K562 (cell line): Measurements from ENCODE around the gene SPEM2. TPM values are rescaled to one million over a fixed set of nuclear protein-coding genes. Genes with fewer than 3 reads are reported as not detected.

Source experiments
- ATAC-seq: fragments of 200-7000 bp; cut with Tn5 transposase; 3 replicates; pipeline ENCODE4 v1.9.1; 2020; ENCODE audit warnings: moderate library complexity
- BruUV-seq: library from RNA; stranded (reverse); fragments of 400-500 nt; replicated peaks from 2 replicates; lab custom pipeline; 2021; lab: Mats Ljungman, UMichigan
- CTCF ChIA-PET: fragments of 300-600 bp; formaldehyde crosslinking; extraction: SDS; loops from one replicate; lab custom pipeline; 2021; ENCODE audit warnings: low intra/inter-chr PET ratio; lab: Yijun Ruan, JAX
- POLR2A ChIA-PET: fragments of 300-600, 350-650 bp; sonication (Branson Sonifier 250); formaldehyde crosslinking; extraction: SDS; loops from one replicate; lab custom pipeline; 2021; ENCODE audit warnings: antibody characterized with exemption, inconsistent platforms; lab: Yijun Ruan, JAX
- DNase-seq, 4 experiments: peaks; one replicate each; pipeline versions ENCODE4 v3.0.0 to v3.0.0-alpha.2; 2011 to 2018; ENCODE audit warnings: low spot score in 3 of 4, mixed read lengths in 3 of 4; ENCODE audit errors: extremely low read depth in 1 of 4
- FAIRE-seq: peaks from 2 replicates; lab custom pipeline; 2011; peaks lifted over from hg19 to GRCh38; lab: Jason Lieb, UNC
- H2AFZ ChIP-seq: 2 replicates; pipeline ENCODE4 v1.6.0; 2011; ENCODE audit warnings: low read depth, low read length, control low read depth, inconsistent platforms
- H3K27ac ChIP-seq: fragments of 200-600 bp; 3 replicates; pipeline ENCODE4 v1.8.0; 2011; ENCODE audit warnings: low read depth, mild to moderate bottlenecking, control low read depth, inconsistent platforms, low read length, moderate library complexity, mixed read lengths; ENCODE audit errors: extremely low read depth
- H3K27me3 ChIP-seq, 2 experiments: fragments of 300-600 bp in 1 of 2; 2 replicates in 1 of 2; 3 replicates in 1 of 2; pipeline versions ENCODE4 v1.6.0 to v1.8.0; 2011; ENCODE audit warnings: inconsistent platforms in 2 of 2, low read length in 2 of 2, mild to moderate bottlenecking in 1 of 2, mixed read lengths in 1 of 2, moderate library complexity in 1 of 2; ENCODE audit not compliant: control insufficient read depth in 2 of 2, insufficient read depth in 2 of 2
- H3K36me3 ChIP-seq: fragments of 300-600 bp; 3 replicates; pipeline ENCODE4 v1.8.0; 2011; ENCODE audit warnings: mild to moderate bottlenecking, low read length, inconsistent platforms; ENCODE audit not compliant: control insufficient read depth, insufficient read depth
- H3K4me1 ChIP-seq, 2 experiments: fragments of 200-600 bp in 1 of 2; replicated peaks in 1 of 2; 2 replicates in 1 of 2; 3 replicates in 1 of 2; pipeline versions ENCODE4 v1.5.1 to v1.8.0; 2011; ENCODE audit warnings: inconsistent platforms in 2 of 2, low read length in 2 of 2, mild to moderate bottlenecking in 1 of 2, mixed read lengths in 1 of 2, moderate library complexity in 1 of 2; ENCODE audit not compliant: control insufficient read depth in 2 of 2, insufficient read depth in 2 of 2
- H3K4me2 ChIP-seq: 2 replicates; pipeline ENCODE4 v1.6.1; 2011; ENCODE audit warnings: low read length, control low read depth, inconsistent platforms, mixed read lengths; ENCODE audit not compliant: insufficient read depth
- H3K4me3 ChIP-seq: fragments of 200-600 bp; sonication (generic), shearing (Covaris generic); 2 replicates; pipeline ENCODE4 v1.5.1; 2016; ENCODE audit warnings: control low read depth, inconsistent platforms
- H3K79me2 ChIP-seq: fragments of 200-600 bp; 3 replicates; pipeline ENCODE4 v1.8.0; 2011; ENCODE audit warnings: low read length, inconsistent platforms; ENCODE audit not compliant: control insufficient read depth, insufficient read depth
- H3K9ac ChIP-seq, 2 experiments: 2 replicates each; pipeline versions ENCODE4 v1.6.0 to v1.6.1; 2011; ENCODE audit warnings: low read depth in 2 of 2, low read length in 2 of 2, control low read depth in 1 of 2, inconsistent platforms in 1 of 2, mild to moderate bottlenecking in 1 of 2, mixed read lengths in 1 of 2; ENCODE audit not compliant: insufficient read depth in 1 of 2
- H3K9me1 ChIP-seq: one replicate; pipeline ENCODE4 v1.6.0; 2011; ENCODE audit warnings: inconsistent platforms, mild to moderate bottlenecking, low read length, moderate library complexity; ENCODE audit not compliant: control insufficient read depth, insufficient read depth
- H3K9me3 ChIP-seq: replicated peaks from 2 replicates; pipeline ENCODE4 v1.5.1; 2011; ENCODE audit warnings: low read depth, low read length, inconsistent platforms; ENCODE audit not compliant: control insufficient read depth, insufficient read depth
- H4K20me1 ChIP-seq: replicated peaks from 2 replicates; pipeline ENCODE4 v1.6.1; 2011; ENCODE audit warnings: low read length, inconsistent platforms, mixed read lengths; ENCODE audit not compliant: control insufficient read depth, insufficient read depth
- CC2D1A ChIP-seq: fragments of 450-650 bp; IDR thresholded peaks from 2 replicates; pipeline ENCODE4 v1.6.1; 2017; ENCODE audit warnings: mild to moderate bottlenecking
- FOXA3 ChIP-seq, 2 experiments: fragments of 450-650 bp in 1 of 2; sonication (generic) in 1 of 2; formaldehyde crosslinking; IDR thresholded peaks in 1 of 2; conservative IDR thresholded peaks in 1 of 2; 2 replicates each; pipeline versions ENCODE4 v1.4.0 to v1.8.0; 2020 to 2022; ENCODE audit warnings: mild to moderate bottlenecking in 2 of 2, missing genetic modification reagents in 1 of 2
- ZNF512 ChIP-seq: IDR thresholded peaks from 2 replicates; pipeline ENCODE4 v1.6.1; 2016; ENCODE audit warnings: missing genetic modification characterization, missing compliant biosample characterization
- WGBS: fragments of 100-300 bp; shearing (Covaris generic); methylation state at CpG from one replicate; pipeline ENCODE4 v1.1.6; 2016; ENCODE audit warnings: low coverage, mixed read lengths; ENCODE audit not compliant: insufficient coverage; ENCODE audit errors: missing lambda C conversion rate; 5-methylcytosine and 5-hydroxymethylcytosine counted together
- in situ Hi-C: fragments of 300-500 bp; cut with MboI; formaldehyde crosslinking; loops from 4 replicates; pipeline ENCODE4 v1.15.0; 2018; ENCODE audit warnings: inconsistent platforms, mixed read lengths
- intact Hi-C: fragments of 100-400 bp; cut with micrococcal nuclease; formaldehyde crosslinking; loops from 2 replicates; pipeline ENCODE4 v1.14.2; 2022
- polyA plus RNA-seq, 8 experiments: library from polyadenylated mRNA; depleted of rRNA in 4 of 8; stranded (reverse) in 5 of 8; unstranded in 3 of 8; fragments of >200 nt; fragmentation: Nextera tagmentation in 2 of 8; fragmentation: Illumina TruSeq in 1 of 8; extraction: Ambion mirVana in 2 of 8; extraction: Trizol in 1 of 8; gene quantifications; 2 replicates each; pipeline versions ENCODE4 v1.2.1 to v1.2.3, GENCODE V29; 2011 to 2014; ENCODE audit warnings: inconsistent platforms in 1 of 8, missing spikeins in 1 of 8
- total RNA-seq, 7 experiments: library from RNA; depleted of rRNA in 6 of 7; stranded (reverse); fragments of >200 nt in 6 of 7; fragmentation: Illumina TruSeq in 2 of 7; extraction: Trizol in 2 of 7; gene quantifications; 2 replicates each; pipeline versions ENCODE4 v1.2.1 to v1.2.3, GENCODE V29; 2011 to 2021; ENCODE audit warnings: low replicate concordance in 1 of 7
- TF ChIP-seq, protein P1 (sequence below), 3 experiments: fragments of 200-800 bp in 1 of 3; sonication (Bioruptor generic) in 1 of 3; sonication (generic) in 1 of 3; formaldehyde crosslinking in 1 of 3; IDR thresholded peaks; 2 replicates each; pipeline versions ENCODE4 v1.6.1 to v1.8.0; 2016 to 2022; ENCODE audit warnings: mild to moderate bottlenecking in 2 of 3, missing compliant biosample characterization in 2 of 3, missing genetic modification characterization in 2 of 3, missing genetic modification reagents in 1 of 3
- TF ChIP-seq, protein P2 (sequence below): fragments of 450-650 bp; IDR thresholded peaks from 2 replicates; pipeline ENCODE4 v1.6.1; 2016; ENCODE audit warnings: antibody characterized with exemption

SPEM2 gene
- total and polyA plus RNA-seq, 9 of the 15 experiments (the other 6 are each of a cell fraction or from before 2014, with no cell fraction given), result not detected

DNA sequence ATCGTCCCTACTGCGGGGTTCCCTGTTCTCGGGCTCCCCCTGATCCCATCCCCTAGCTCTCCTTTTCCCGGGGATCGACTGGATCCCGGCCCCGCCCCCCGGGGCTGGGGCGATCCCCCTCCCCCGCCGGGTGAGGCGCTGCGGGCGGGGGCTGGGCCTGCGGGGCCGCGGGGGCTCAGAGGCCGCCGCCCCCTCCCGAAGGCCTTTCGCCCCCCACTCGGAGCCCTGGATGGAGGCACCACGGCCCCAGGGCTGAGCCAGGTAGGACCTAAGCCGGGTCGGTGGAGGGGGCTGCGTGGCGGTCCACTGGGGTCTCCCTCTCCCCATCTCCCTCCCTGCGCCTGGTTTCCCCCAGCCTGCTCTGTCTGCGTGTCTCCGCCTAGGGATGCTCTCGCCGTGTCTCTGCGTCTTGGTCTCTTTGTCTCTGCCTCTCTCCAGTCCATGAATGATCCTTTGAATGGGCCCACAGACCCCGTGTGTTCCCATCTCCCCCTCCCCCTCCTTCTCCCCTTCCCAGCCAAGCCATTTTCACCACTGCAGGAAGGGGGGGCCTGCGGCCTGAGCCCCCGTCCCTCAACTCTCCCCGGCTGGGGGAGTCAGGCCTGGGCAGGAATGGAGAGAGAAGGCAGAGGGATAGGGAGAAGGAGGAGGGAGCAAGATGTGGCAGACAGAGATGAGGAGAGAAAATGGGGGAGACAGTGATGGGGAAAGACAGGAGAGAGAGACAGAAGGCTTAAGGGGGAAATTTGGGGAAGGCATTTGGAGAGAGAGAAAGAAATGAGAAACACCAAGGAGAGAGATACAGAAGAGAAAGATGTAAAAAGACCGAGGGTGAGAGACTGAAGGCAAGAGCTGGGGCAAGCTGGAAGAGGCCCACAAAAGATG, 19.8 kb upstream of the SPEM2 start:
- peaks cover 11 to 20% of the 10 kb centered on the region in 2 experiments; a peak in 3 of 5 replicates for H3K4me1 ChIP-seq
- in situ Hi-C loops, result no loop called here
- DNase-seq, result peak in 2 of 4 experiments; percentile 62 to 65
- no peak for ATAC-seq
- 0% methylated on average over 1 of the region's 38 CpGs for WGBS
- peak overlapping the region; percentile 78; the same call in 1 of the 3 replicates for H3K27ac ChIP-seq
- H4K20me1 ChIP-seq, result no peaks in the 10 kb centered on the region
- peaks cover 8% of the 10 kb centered on the region; the same call in 2 of the 3 replicates for H3K79me2 ChIP-seq
- peaks cover 6% of the 10 kb centered on the region; the same call in 1 of the 3 replicates for H3K36me3 ChIP-seq
- BruUV-seq, result TSS peak; percentile 76
- FAIRE-seq, result no peak
- ChIA-PET POLR2A (interaction anchor here (1.3 kb wide), 1 partner anchor 156 kb away, joined by 4 read pairs; the partner anchor contains the start of gene SENP3), CTCF (no interaction called here)
- no peak for TF ChIP-seq FOXA3 (CRISPR knock-in tag; conservative IDR thresholded peaks at IDR 0.05 in 1 of 2, IDR thresholded peaks at IDR 0.05 in 1 of 2)
- TF ChIP-seq ZNF512 (tag), result 0 out of 2 replicates have a peak, but pooled peaks have one; percentile 25
- TF ChIP-seq, protein P1, sequence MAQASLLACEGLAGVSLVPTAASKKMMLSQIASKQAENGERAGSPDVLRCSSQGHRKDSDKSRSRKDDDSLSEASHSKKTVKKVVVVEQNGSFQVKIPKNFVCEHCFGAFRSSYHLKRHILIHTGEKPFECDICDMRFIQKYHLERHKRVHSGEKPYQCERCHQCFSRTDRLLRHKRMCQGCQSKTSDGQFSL (CRISPR knock-in tag; IDR thresholded peaks at IDR 0.05), result 0 out of 2 replicates have a peak, but pooled peaks have one; percentile 15
- TF ChIP-seq, protein P1 (tag; IDR thresholded peaks at IDR 0.05), result no peak
- TF ChIP-seq, protein P2, sequence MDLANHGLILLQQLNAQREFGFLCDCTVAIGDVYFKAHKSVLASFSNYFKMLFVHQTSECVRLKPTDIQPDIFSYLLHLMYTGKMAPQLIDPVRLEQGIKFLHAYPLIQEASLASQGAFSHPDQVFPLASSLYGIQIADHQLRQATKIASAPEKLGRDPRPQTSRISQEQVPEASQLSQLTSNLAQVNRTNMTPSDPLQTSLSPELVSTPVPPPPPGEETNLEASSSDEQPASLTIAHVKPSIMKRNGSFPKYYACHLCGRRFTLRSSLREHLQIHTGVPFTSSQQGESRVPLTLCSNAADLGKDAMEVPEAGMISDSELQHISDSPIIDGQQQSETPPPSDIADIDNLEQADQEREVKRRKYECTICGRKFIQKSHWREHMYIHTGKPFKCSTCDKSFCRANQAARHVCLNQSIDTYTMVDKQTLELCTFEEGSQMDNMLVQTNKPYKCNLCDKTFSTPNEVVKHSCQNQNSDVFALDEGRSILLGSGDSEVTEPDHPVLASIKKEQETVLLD, result no peak
- 0 out of 2 replicates have a peak, but pooled peaks have one; percentile 4 for TF ChIP-seq CC2D1A
- H3K4me3 ChIP-seq, result peak overlapping the region; percentile 68
- H3K9me1 ChIP-seq, result no peaks in the 10 kb centered on the region
- H3K4me2 ChIP-seq, result peak overlapping the region; percentile 78
- H3K9ac ChIP-seq, result peak overlapping the region; percentile 57 to 87; a peak in 3 of 4 replicates
- H2AFZ ChIP-seq, result peak overlapping the region; percentile 81
- H3K9me3 ChIP-seq, result no peaks in the 10 kb centered on the region
- intact Hi-C loops, result no loop called here
- H3K27me3 ChIP-seq, result no peaks in the 10 kb centered on the region
